GM18951 (cell line): ENCODE measurements around the gene ABRACL.
"Not testable (repeated sequence)": the region's sequence is repeated elsewhere in the genome, so short reads cannot be mapped to it uniquely, and the experiment has no call there.

Experiments used
- POLR2A ChIP-seq: IDR thresholded peaks from 4 replicates; pipeline ENCODE4 v1.6.1; 2011; ENCODE audit warnings: mild to moderate bottlenecking; ENCODE audit not compliant: insufficient read length, insufficient read depth; ENCODE audit errors: extremely low read depth
- in situ Hi-C: fragments of 300-500 bp; cut with MboI; formaldehyde crosslinking; loops from one replicate; pipeline ENCODE4 v1.12.0; 2022; ENCODE audit warnings: low sequenced_read_pairs, mixed read lengths, inconsistent platforms; ENCODE audit not compliant: unreplicated experiment

The ABRACL gene, protein sequence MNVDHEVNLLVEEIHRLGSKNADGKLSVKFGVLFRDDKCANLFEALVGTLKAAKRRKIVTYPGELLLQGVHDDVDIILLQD

DNA sequence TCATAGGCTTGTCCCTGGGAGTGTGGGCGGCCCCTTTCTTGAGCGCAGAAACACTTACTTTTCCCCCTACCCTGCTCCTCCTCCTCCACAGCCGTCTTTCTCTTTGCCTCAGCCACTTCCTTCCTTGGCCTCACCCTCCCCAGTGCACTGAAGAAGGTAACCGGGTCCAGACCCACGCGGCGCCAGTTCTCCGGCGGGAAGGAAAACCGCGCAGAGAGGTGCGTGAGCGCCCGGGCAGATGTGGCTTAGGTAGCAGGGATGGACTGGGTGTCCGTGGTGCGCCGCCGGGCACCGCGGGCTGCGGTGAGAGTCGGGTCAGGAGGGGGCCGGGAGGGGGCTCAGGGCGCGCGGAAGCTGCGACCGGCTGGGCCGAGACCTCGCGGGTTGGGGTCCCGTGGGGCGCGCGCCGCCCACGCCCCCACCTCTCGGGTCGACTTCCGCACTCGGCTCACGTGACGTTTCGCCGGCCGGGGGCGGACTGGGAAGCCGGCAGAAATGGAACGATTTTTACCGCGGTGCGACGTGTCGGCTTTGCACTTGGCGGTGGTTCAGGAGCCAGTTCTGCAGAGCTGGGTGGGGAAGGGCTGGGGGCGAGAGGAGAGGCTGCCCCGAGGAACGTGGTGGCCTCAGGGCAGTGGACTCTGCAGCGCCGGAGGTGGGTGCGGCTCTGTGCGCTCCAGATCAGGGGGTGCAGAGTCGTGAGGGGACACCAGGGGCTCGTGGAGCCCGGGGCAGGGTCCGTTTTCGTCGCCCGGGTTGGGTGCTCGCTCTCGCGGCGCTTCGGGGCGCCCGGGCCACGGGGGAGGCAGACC, at the start of gene ABRACL:
TSS of gene ABRACL (plus strand) at position 88 of the 812 bp plus-strand sequence. CDS start 5,416 bp downstream, outside the sequence.
- TF ChIP-seq POLR2A: peak; percentile 52
- in situ Hi-C loops: no loop called here

DNA sequence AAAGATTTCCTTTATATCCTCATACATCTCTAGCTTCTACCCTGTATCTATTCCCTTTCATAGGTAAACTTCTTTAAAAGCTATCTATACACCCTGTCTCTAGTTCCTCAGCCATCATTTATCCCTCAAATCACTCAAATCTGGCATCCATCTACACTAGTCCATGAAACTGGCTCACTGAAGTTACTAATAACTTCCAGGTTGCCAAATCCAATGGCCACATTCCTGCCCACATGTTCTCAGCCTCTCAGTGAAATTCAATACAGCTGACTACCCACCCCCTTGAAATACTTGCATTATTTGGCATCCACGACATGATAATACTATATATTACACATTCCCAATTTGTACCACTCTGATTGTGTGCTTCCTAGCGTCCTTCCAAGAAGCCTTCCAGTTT, 49.2 kb upstream of the ABRACL start:
- in situ Hi-C loops: no loop called here
- TF ChIP-seq POLR2A: no peak

DNA sequence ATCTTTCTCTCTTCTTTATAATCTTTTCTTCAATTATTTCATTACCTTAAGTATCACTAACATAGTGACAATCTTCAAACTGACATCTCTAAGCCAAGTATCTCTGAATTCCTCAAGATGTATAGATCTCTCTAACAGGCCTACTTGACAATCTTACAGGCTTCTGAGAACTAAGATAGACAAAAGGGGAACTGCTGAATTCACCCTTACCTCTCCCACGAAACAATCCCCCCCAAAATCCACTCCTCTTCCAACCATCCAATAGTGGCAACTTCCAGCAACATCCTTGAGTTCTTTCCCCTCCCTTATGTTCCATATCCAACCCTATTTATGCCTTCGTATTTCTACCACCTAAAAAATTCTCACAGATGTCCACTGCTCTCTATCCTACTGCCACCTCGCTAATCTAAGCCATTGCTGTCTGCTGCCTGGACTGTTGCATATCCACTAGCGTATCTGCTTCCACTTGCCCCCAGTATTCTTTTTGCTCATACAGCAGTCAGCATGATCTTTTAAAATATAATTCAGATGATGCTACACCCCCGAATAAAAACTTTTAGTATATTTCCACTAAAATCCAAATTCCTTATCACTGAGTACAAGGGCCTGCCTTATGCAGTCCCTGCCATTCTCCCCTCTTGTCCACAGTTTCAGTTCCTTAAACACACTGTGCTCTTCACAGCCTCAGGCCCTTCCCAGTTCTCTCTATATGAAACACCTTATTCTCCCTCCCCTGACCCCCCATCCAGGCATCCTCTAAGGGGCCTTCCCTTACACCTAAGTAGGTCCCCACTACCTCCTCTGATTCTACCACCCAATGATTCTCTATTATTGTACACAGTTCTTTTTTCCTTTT, 48.5 kb upstream of the ABRACL start:
- in situ Hi-C loops: no loop called here
- TF ChIP-seq POLR2A: no peak

DNA sequence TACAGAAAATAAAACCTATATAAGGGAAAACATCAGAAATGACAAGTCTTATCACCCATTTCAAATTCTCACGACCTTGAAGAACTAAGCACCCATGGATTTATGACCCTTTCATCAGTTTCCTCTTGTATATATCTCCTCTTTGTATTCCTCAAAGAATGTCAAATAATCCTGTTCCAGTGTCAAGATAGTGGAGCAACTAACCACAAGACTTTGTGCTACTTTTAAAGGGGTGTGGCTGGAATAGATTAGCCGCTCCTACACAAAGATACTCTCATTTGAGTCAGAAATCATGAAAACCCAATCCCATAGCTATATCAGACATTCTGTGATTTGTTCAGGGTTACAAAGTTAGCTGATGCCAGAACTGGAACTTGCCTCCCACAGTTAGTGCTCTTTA, 47.1 kb upstream of the ABRACL start:
- in situ Hi-C loops: no loop called here
- TF ChIP-seq POLR2A: no peak

DNA sequence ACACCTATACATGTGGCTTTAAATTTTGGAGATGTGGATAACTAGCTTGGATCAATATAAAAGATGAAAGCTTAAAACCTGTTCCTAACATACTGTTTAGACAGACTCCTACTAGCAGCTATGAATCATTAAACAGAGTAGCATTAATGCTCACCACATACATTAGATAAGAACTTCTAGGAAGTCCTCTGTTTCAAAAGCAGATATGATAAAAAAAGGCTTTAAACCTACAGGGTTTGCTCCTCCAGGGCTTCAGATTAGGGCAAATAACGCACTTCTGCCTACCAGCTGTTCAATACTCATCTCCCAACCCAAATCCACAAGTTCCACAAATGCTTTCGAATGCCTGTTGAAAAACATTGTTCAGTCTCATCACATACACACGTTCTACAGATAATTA, 42.0 kb upstream of the ABRACL start:
- in situ Hi-C loops: loop anchor here (5.0 kb wide), 1 partner anchor 169 kb away; no protein-coding TSS in a partner anchor
- TF ChIP-seq POLR2A: no peak

DNA sequence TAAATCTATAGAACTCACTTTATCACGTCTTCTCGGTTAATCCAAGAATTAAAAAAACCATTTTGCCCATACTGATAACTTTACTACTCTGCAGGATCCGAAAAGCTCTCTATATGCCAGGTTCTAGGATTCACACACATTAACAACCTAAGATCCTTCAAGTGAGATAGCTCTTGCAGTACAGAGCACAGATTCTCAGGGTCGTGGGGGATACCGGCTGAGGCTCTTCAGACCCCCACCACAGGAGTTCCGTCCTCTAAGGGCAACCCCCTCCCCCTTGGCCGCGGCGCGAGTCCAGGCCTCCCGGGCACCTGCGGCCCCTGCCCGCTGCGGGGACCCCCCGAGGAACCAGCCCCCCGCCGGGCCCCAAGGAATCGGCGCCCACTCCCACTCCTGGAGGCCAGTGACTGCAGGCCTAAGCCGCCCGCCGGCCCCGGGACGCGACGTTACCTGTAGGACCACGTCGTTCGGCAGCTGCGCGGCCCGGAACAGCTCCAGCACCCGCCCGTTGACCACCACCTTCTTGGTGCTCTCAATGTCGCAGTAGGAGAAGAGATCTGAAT, 41.4 kb upstream of the ABRACL start:
- TF ChIP-seq POLR2A: no peak
- in situ Hi-C loops: loop anchor here (5.0 kb wide), 1 partner anchor 170 kb away; no protein-coding TSS in a partner anchor

DNA sequence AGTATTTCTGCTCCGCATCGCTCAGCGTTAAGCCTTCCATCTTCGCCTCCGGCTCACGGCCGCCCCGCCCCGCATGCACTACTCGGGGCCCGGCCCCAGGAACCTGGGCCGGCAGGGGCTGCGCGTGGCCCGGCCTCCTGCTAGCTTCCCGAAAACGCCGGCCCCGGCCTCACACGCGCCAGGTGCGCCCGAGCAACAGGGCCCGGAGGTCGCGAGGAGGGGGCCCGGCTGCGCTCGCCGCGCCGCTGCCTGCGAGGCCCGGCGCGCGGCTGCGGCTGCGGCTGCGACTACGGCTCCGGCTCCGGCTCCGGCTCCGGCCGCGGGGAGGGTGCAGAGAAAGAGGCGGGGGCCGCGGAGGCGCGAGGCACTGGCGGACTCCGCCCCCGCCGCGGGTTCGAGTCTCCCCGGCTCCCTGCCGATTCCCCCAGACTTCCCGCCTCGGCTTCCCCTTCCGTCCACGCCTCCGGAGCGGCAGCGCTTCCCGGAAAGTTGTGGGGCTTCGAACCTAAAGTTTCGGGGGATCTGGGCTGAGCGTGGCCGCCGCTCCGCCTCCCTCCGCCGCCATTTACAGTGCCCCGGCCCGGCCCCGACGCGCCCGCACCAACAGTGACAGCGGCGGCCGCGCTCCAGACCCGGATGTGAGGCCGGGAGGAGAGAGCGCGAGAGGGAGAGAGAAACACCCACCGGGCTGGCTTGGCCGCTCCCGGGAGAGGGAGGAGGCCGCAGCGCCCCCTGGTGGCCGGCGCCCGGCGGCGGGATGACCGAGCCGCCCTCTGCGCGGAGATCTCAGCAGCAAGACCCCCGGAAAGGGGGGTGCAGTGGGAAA, 40.7 kb upstream of the ABRACL start, which contains the start of gene REPS1:
TSS of gene REPS1 (minus strand) at position 611 of the 826 bp plus-strand sequence. CDS start at position 40, 571 bp downstream.
- peak; percentile 89 for TF ChIP-seq POLR2A
- in situ Hi-C loops: loop anchor here (5.0 kb wide), 1 partner anchor 171 kb away; no protein-coding TSS in a partner anchor

DNA sequence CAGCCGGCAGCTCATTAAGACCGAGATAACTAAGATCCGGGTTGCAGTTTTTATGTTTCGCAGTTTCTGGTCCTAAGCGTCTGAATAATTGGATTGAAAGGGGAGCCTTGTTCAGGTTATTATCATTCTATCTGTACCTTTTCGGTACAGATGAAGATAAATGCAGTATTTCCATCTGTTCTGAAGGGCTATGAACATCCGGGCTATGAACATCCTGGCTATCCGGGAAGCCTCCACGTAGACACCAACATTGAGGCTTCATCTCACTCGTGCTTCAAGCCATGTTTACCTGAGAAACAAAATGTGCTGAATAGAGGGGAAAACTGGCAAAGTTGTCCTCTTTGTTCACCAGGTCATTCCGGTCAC, 40.1 kb upstream of the ABRACL start:
- TF ChIP-seq POLR2A: no peak
- in situ Hi-C loops: loop anchor here (5.0 kb wide), 1 partner anchor 171 kb away; no protein-coding TSS in a partner anchor

DNA sequence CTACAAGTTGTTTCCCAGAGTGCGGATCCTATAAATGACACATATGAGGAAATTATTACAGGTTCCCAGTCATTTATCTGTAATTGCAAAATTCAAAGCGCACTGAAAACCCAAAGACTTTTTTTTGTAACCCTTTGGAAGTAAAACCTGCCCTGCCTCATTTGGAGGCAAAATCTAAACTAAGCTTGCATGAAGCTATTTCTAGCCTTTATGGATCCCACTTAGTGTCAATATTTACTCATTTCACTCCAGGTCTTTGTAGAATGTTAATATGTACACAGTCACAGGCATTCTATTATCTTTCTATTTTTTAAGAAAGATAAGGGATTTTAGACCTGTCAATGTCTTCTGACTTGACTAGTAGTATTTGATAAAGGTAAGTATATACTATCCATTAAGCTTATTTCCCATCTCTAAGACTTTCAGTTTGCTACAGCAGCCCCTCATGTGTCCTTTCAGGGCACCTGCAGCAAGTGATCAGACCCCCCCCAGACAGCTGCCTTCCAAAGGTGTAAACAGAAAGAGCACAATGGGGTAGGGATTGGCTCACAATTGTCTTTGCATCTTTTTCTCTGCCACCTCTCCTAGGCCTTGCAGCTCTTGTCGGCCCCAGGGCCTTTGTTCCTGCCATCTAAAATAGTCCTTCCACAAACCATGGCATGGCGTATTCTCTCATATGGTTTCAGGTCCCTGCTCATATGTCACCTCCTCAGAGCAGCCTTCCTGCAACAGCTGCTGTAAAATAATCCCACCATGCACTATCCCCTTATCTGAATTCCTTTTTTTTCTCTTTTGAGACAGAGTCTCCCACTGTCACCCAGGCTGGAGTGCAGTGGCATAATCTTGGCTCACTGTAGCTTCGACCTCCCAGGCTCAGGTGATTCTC, 39.2 kb upstream of the ABRACL start:
- no peak for TF ChIP-seq POLR2A
- in situ Hi-C loops: loop anchor here (5.0 kb wide), 1 partner anchor 172 kb away; no protein-coding TSS in a partner anchor

DNA sequence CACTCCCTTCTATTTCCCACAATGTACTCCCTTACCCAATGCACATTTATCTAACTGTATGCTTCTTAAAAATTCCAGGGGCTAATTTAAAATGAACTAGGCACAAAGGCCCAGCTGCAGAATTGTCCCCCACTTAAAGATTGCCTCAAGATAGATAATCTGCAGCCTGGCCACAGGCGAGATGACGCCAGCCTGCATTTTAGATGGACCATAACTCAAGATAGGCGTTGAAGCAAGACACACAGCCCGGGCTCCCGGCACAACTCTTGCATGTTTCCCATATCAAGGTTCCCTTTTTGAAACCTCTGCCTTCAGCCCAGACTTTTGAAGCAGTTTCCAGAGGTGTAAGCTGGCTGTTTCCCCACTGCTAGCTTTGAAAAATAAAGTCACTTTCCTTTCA, 37.3 kb upstream of the ABRACL start:
- TF ChIP-seq POLR2A: no peak
- in situ Hi-C loops: no loop called here

DNA sequence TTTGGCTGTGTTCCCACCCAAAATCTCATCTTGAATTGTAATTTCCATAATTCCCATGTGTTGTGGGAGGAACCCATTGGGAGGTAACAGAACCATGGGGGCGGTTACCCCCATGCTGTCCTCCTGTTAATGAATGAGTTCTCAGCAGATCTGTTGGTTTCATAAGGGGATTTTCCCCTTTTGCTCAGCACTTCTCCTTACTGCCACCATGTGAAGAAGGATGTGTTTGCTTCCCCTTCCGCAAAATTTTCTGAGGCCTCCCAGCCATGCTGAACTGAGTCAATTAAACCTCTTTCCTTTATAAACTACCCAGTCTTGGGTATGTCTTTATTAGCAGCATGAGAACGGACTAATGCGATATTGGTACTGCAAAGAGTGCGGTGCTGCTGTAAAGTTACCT, 35.6 kb upstream of the ABRACL start:
- in situ Hi-C loops: not testable (repeated sequence)

DNA sequence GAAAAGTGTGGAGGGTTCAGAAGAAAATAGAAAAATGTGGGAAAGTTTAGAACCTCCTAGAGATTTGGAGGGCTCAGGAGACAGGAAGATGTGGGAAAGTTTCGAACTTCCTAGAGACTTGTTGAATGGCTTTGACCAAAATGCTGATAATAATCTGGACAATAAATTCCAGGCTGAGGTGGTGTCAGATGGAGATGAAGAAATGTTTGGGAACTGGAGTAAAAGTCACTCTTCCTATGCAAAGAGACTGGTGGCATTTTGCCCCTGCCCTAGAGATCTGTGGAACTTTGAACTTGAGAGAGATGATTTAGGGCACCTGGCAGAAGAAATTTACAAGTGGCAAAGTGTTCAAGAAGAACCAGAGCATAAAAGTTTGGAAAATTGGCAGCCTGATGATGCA, 35.1 kb upstream of the ABRACL start:
- in situ Hi-C loops: not testable (repeated sequence)
